ENCODE data around the gene USP43. TPM values are rescaled to one million over a fixed set of nuclear protein-coding genes. Genes with fewer than 3 reads are reported as not detected.
"Not testable (repeated sequence)": the region's sequence is repeated elsewhere in the genome, so short reads cannot be mapped to it uniquely, and the experiment has no call there.

The USP43 gene
- total and polyA plus RNA-seq, 2 donors (not counting 1 experiment from before 2014, with no cell fraction given), result under 0.01 to 0.08 TPM

- no peaks in the 10 kb centered on the region for H3K4me1 ChIP-seq (ENCODE audit: control insufficient read depth, extremely low read depth, insufficient read depth, low read length)
- DNase-seq (ENCODE audit: low read depth in 2 of 2), result no peak
- H3K79me2 ChIP-seq (ENCODE audit: control insufficient read depth, insufficient read depth, low read length), result no peaks in the 10 kb centered on the region
- H3K27ac ChIP-seq (ENCODE audit: insufficient read depth, low read length), result no peak overlapping the region
- no peak for TF ChIP-seq EZH2 (IDR thresholded peaks at IDR 0.05; ENCODE audit: low read length, missing control alignments)
- H3K9me3 ChIP-seq (ENCODE audit: control insufficient read depth, insufficient read depth, low read depth, low read length), result no peaks in the 10 kb centered on the region
- H3K4me2 ChIP-seq (ENCODE audit: extremely low read depth, insufficient read depth, low read length), result no peak overlapping the region
- no peak overlapping the region for H3K9ac ChIP-seq (ENCODE audit: insufficient read depth, low read length)
- no peaks in the 10 kb centered on the region for H4K20me1 ChIP-seq (ENCODE audit: control insufficient read depth, extremely low read depth, insufficient read depth, low read length)
- H3K27me3 ChIP-seq (ENCODE audit: control insufficient read depth, insufficient read depth, low read length), result no peaks in the 10 kb centered on the region
- no peaks in the 10 kb centered on the region for H3K36me3 ChIP-seq (ENCODE audit: control insufficient read depth, insufficient read depth, low read length)
- no peak overlapping the region for H2AFZ ChIP-seq (ENCODE audit: low read length)
- no peak overlapping the region for H3K4me3 ChIP-seq (replicated peaks in 1 of 4; ENCODE audit: control extremely low read depth in 1 of 4, insufficient read depth in 1 of 4, low read depth in 3 of 4, low read length in 4 of 4)
Observed at GRCh38 chr17:9606453-9606852, 38.9 kb upstream of the USP43 start.

- H3K4me3 ChIP-seq (replicated peaks in 1 of 4; ENCODE audit: control extremely low read depth in 1 of 4, insufficient read depth in 1 of 4, low read depth in 3 of 4, low read length in 4 of 4); H3K9ac ChIP-seq (ENCODE audit: insufficient read depth, low read length); H3K9me3 ChIP-seq (ENCODE audit: control insufficient read depth, insufficient read depth, low read depth, low read length); H3K27ac ChIP-seq (ENCODE audit: insufficient read depth, low read length); H3K4me2 ChIP-seq (ENCODE audit: extremely low read depth, insufficient read depth, low read length); H3K4me1 ChIP-seq (ENCODE audit: control insufficient read depth, extremely low read depth, insufficient read depth, low read length); H3K27me3 ChIP-seq (ENCODE audit: control insufficient read depth, insufficient read depth, low read length); H3K36me3 ChIP-seq (ENCODE audit: control insufficient read depth, insufficient read depth, low read length); H4K20me1 ChIP-seq (ENCODE audit: control insufficient read depth, extremely low read depth, insufficient read depth, low read length); DNase-seq (ENCODE audit: low read depth in 2 of 2); H3K79me2 ChIP-seq (ENCODE audit: control insufficient read depth, insufficient read depth, low read length); H2AFZ ChIP-seq (ENCODE audit: low read length): not testable (repeated sequence)
Observed at GRCh38 chr17:9607058-9607457, 38.3 kb upstream of the USP43 start.

GRCh38 chr17:9611557-9611956 is 33.8 kb upstream of the USP43 start:
- Histone ChIP-seq H3K27ac (ENCODE audit: insufficient read depth, low read length) (no peak overlapping the region), H3K9ac (ENCODE audit: insufficient read depth, low read length) (no peak overlapping the region), H3K79me2 (ENCODE audit: control insufficient read depth, insufficient read depth, low read length) (no peaks in the 10 kb centered on the region), H3K4me1 (ENCODE audit: control insufficient read depth, extremely low read depth, insufficient read depth, low read length) (no peaks in the 10 kb centered on the region), H3K27me3 (ENCODE audit: control insufficient read depth, insufficient read depth, low read length) (no peaks in the 10 kb centered on the region), H4K20me1 (ENCODE audit: control insufficient read depth, extremely low read depth, insufficient read depth, low read length) (no peaks in the 10 kb centered on the region), H2AFZ (ENCODE audit: low read length) (no peak overlapping the region), H3K9me3 (ENCODE audit: control insufficient read depth, insufficient read depth, low read depth, low read length) (no peaks in the 10 kb centered on the region), H3K36me3 (ENCODE audit: control insufficient read depth, insufficient read depth, low read length) (no peaks in the 10 kb centered on the region), H3K4me2 (ENCODE audit: extremely low read depth, insufficient read depth, low read length) (no peak overlapping the region), H3K4me3 (replicated peaks in 1 of 4; ENCODE audit: control extremely low read depth in 1 of 4, insufficient read depth in 1 of 4, low read depth in 3 of 4, low read length in 4 of 4) (no peak overlapping the region)
- TF ChIP-seq, protein P1, sequence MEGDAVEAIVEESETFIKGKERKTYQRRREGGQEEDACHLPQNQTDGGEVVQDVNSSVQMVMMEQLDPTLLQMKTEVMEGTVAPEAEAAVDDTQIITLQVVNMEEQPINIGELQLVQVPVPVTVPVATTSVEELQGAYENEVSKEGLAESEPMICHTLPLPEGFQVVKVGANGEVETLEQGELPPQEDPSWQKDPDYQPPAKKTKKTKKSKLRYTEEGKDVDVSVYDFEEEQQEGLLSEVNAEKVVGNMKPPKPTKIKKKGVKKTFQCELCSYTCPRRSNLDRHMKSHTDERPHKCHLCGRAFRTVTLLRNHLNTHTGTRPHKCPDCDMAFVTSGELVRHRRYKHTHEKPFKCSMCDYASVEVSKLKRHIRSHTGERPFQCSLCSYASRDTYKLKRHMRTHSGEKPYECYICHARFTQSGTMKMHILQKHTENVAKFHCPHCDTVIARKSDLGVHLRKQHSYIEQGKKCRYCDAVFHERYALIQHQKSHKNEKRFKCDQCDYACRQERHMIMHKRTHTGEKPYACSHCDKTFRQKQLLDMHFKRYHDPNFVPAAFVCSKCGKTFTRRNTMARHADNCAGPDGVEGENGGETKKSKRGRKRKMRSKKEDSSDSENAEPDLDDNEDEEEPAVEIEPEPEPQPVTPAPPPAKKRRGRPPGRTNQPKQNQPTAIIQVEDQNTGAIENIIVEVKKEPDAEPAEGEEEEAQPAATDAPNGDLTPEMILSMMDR (conservative IDR thresholded peaks at IDR 0.05 in 1 of 2, IDR thresholded peaks at IDR 0.05 in 1 of 2; ENCODE audit: low read depth in 1 of 2, low read length in 2 of 2), result no peak
- no peak for TF ChIP-seq EZH2 (IDR thresholded peaks at IDR 0.05; ENCODE audit: low read length, missing control alignments)
- DNase-seq (ENCODE audit: low read depth in 2 of 2), result no peak

- Histone ChIP-seq H3K4me1 (ENCODE audit: control insufficient read depth, extremely low read depth, insufficient read depth, low read length) (no peaks in the 10 kb centered on the region), H3K9ac (ENCODE audit: insufficient read depth, low read length) (no peak overlapping the region), H3K4me3 (replicated peaks in 1 of 4; ENCODE audit: control extremely low read depth in 1 of 4, insufficient read depth in 1 of 4, low read depth in 3 of 4, low read length in 4 of 4) (no peak overlapping the region), H3K4me2 (ENCODE audit: extremely low read depth, insufficient read depth, low read length) (no peak overlapping the region), H3K9me3 (ENCODE audit: control insufficient read depth, insufficient read depth, low read depth, low read length) (no peaks in the 10 kb centered on the region), H4K20me1 (ENCODE audit: control insufficient read depth, extremely low read depth, insufficient read depth, low read length) (no peaks in the 10 kb centered on the region), H3K79me2 (ENCODE audit: control insufficient read depth, insufficient read depth, low read length) (no peaks in the 10 kb centered on the region), H2AFZ (ENCODE audit: low read length) (no peak overlapping the region), H3K27me3 (ENCODE audit: control insufficient read depth, insufficient read depth, low read length) (no peaks in the 10 kb centered on the region), H3K36me3 (ENCODE audit: control insufficient read depth, insufficient read depth, low read length) (no peaks in the 10 kb centered on the region), H3K27ac (ENCODE audit: insufficient read depth, low read length) (no peak overlapping the region)
- no peak for TF ChIP-seq EZH2 (IDR thresholded peaks at IDR 0.05; ENCODE audit: low read length, missing control alignments)
- TF ChIP-seq, protein P1 (conservative IDR thresholded peaks at IDR 0.05 in 1 of 2, IDR thresholded peaks at IDR 0.05 in 1 of 2; ENCODE audit: low read depth in 1 of 2, low read length in 2 of 2), result no peak
- DNase-seq (ENCODE audit: low read depth in 2 of 2), result no peak
Observed at GRCh38 chr17:9612006-9612405, 33.3 kb upstream of the USP43 start.

Measured in fibroblast of lung (primary cell).